Measurements from ENCODE around the gene SERAC1. TPM values are rescaled to one million over a fixed set of nuclear protein-coding genes. Genes with fewer than 3 reads are reported as not detected.

Gene SERAC1
- total and polyA plus RNA-seq, 2 donors from 2014 or later = 5.8 to 6.7 TPM

DNA sequence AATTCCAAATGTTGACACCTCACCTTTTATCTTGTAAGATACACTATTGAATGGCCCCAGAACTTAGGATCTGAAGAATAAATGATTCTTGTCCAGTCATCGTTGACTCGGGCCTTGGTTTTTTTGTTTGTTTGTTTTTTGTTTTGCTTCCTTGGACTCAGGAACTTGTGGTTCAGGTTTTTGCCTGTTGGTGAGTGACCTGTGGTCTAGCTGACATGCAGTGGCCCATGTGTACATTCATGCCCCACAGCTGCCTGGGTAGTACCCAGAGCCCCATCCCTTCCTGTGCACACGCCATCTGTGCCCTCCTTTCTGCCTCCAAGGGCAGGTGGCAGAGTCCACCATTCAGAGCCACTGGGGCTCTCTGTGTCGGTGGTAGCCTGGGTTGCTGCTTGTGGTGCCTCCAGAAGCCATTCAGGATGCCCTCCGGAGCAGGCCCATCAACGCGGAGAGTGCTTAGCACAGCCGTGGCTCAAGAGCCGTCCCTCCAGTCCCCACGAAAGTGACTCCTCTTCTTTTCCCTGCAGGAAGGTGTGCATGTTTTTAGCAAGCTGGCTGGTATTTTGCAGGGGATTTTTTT is 100.5 kb downstream of the SERAC1 start:
- peaks cover 0 to 3% (median 0%) of the 10 kb centered on the region in 3 donors for H3K36me3 ChIP-seq (ENCODE audit: control insufficient read depth in 2 of 3, insufficient read depth in 3 of 3, low read length in 3 of 3)
- peaks cover 0 to 6% (median 0%) of the 10 kb centered on the region in 3 donors for H3K4me1 ChIP-seq (ENCODE audit: control insufficient read depth in 2 of 3, insufficient read depth in 2 of 3, low read depth in 1 of 3, low read length in 3 of 3)
- H3K9me3 ChIP-seq (ENCODE audit: control insufficient read depth in 2 of 3, insufficient read depth in 1 of 3, low read length in 3 of 3) = no peaks in the 10 kb centered on the region
- no peak overlapping the region for H3K27ac ChIP-seq (ENCODE audit: low read depth in 2 of 2, low read length in 2 of 2)
- no peak overlapping the region for H3K9ac ChIP-seq (ENCODE audit: low read length in 3 of 3)
- DNase-seq (peak in 1 of 5 donors; percentile 66), FAIRE-seq (no peak)
- intact Hi-C loops (cut with DNase I) = no loop called here
- H3K27me3 ChIP-seq (ENCODE audit: control insufficient read depth, insufficient read depth, low read length) = no peaks in the 10 kb centered on the region
- TF ChIP-seq, protein P1, sequence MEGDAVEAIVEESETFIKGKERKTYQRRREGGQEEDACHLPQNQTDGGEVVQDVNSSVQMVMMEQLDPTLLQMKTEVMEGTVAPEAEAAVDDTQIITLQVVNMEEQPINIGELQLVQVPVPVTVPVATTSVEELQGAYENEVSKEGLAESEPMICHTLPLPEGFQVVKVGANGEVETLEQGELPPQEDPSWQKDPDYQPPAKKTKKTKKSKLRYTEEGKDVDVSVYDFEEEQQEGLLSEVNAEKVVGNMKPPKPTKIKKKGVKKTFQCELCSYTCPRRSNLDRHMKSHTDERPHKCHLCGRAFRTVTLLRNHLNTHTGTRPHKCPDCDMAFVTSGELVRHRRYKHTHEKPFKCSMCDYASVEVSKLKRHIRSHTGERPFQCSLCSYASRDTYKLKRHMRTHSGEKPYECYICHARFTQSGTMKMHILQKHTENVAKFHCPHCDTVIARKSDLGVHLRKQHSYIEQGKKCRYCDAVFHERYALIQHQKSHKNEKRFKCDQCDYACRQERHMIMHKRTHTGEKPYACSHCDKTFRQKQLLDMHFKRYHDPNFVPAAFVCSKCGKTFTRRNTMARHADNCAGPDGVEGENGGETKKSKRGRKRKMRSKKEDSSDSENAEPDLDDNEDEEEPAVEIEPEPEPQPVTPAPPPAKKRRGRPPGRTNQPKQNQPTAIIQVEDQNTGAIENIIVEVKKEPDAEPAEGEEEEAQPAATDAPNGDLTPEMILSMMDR (IDR thresholded peaks at IDR 0.05; ENCODE audit: borderline replicate concordance, extremely low read depth, insufficient read depth) = no peak
- H3K4me3 ChIP-seq (ENCODE audit: low read length in 3 of 3) = no peak overlapping the region

DNA sequence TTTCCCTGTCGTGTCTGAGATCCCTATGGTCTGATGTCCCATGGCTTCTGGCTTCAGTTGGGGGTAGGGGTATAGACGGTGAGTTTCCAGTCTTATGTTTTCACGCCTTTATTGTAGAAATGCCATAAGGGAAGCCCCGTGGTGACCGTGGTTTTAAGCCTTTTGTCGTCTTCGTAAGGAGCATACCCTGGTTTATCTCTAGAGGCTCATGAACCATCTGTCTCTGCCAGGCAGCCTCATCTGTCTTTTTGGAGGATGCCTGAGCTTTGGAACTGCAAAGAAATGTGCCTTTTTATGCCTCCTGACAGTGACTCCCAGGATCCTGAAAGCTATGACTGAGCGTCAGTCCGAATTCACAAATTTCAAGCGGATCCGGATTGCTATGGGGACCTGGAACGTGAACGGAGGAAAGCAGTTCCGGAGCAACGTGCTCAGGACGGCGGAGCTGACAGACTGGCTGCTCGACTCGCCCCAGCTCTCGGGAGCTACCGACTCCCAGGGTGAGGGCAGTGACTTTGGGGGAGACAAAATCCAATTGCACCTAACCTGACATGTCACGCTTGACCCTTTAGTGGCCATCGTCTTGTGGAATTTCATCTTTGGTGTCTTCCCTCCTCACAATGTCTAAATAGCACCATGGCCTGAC is 101.8 kb downstream of the SERAC1 start:
- Histone ChIP-seq H3K36me3 (ENCODE audit: control insufficient read depth in 2 of 3, insufficient read depth in 3 of 3, low read length in 3 of 3) (peaks cover 0 to 3% (median 0%) of the 10 kb centered on the region in 3 donors), H3K4me3 (ENCODE audit: low read length in 3 of 3) (no peak overlapping the region), H3K4me1 (ENCODE audit: control insufficient read depth in 2 of 3, insufficient read depth in 2 of 3, low read depth in 1 of 3, low read length in 3 of 3) (peaks cover 0 to 4% (median 0%) of the 10 kb centered on the region in 3 donors), H3K27ac (ENCODE audit: low read depth in 2 of 2, low read length in 2 of 2) (no peak overlapping the region), H3K9me3 (ENCODE audit: control insufficient read depth in 2 of 3, insufficient read depth in 1 of 3, low read length in 3 of 3) (no peaks in the 10 kb centered on the region), H3K9ac (ENCODE audit: low read length in 3 of 3) (no peak overlapping the region), H3K27me3 (ENCODE audit: control insufficient read depth, insufficient read depth, low read length) (no peaks in the 10 kb centered on the region)
- FAIRE-seq (no peak), DNase-seq (peak in 1 of 5 donors; percentile 26)
- TF ChIP-seq, protein P1 (IDR thresholded peaks at IDR 0.05; ENCODE audit: borderline replicate concordance, extremely low read depth, insufficient read depth) = no peak
- intact Hi-C loops (cut with DNase I) = no loop called here

DNA sequence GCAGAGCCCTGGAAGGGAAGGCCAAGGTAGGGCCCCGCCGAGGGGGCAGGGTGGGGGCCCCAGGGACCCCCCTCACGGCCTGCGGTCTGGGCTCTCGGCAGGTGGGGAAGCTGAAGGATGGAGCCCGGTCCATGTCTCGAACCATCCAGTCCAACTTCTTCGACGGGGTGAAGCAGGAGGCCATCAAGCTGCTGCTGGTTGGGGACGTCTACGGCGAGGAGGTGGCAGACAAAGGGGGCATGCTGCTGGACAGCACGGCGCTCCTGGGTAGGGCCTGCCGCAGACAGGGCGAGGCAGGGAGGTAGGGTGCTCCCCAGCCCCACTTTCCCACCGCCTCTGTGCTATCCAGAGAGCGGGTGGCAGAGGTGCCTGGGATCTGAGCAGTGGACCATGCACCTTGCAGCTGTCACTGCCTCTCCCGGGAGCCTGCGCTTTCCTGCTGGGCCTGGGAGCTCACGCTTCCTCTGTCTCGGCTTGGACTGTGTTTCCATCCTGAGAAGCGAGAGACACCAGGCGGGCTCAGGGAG is 103.3 kb downstream of the SERAC1 start:
- intact Hi-C loops (cut with DNase I) = no loop called here
- TF ChIP-seq, protein P1 (IDR thresholded peaks at IDR 0.05; ENCODE audit: borderline replicate concordance, extremely low read depth, insufficient read depth) = no peak
- FAIRE-seq = no peak

More for the DNA sequence above, 103.3 kb downstream of the SERAC1 start:
- H3K27ac ChIP-seq (ENCODE audit: low read depth in 2 of 2, low read length in 2 of 2) = no peak overlapping the region
- H3K27me3 ChIP-seq (ENCODE audit: control insufficient read depth, insufficient read depth, low read length) = no peaks in the 10 kb centered on the region
- no peak overlapping the region for H3K9ac ChIP-seq (ENCODE audit: low read length in 3 of 3)
- H3K4me3 ChIP-seq (ENCODE audit: low read length in 3 of 3) = no peak overlapping the region
- no peaks in the 10 kb centered on the region for H3K9me3 ChIP-seq (ENCODE audit: control insufficient read depth in 2 of 3, insufficient read depth in 1 of 3, low read length in 3 of 3)
- peak in 4 of 5 donors; percentile 43 to 61 (median 54) for DNase-seq
- peaks cover 0 to 3% (median 0%) of the 10 kb centered on the region in 3 donors for H3K36me3 ChIP-seq (ENCODE audit: control insufficient read depth in 2 of 3, insufficient read depth in 3 of 3, low read length in 3 of 3)
- H3K4me1 ChIP-seq (ENCODE audit: control insufficient read depth in 2 of 3, insufficient read depth in 2 of 3, low read depth in 1 of 3, low read length in 3 of 3) = peaks cover 0 to 9% (median 7%) of the 10 kb centered on the region in 3 donors

All from kidney (tissue), 14 donors.